Endodermal cell (in vitro differentiated cells): ENCODE data around the gene EDDM13. TPM values are rescaled to one million over a fixed set of nuclear protein-coding genes. Genes with fewer than 3 reads are reported as not detected.

Experiments used
- DNase-seq: peaks from one replicate; pipeline ENCODE4 v3.0.0-alpha.2; 2017
- H3K27ac ChIP-seq: 2 replicates; pipeline ENCODE4 v1.5.1; 2013; ENCODE audit warnings: mild to moderate bottlenecking, low read depth, low read length, moderate library complexity
- H3K27me3 ChIP-seq: 2 replicates; pipeline ENCODE4 v1.6.1; 2013; ENCODE audit warnings: mild to moderate bottlenecking, low read length, moderate library complexity; ENCODE audit not compliant: insufficient read depth, control insufficient read depth, poor library complexity, severe bottlenecking
- H3K36me3 ChIP-seq: 2 replicates; pipeline ENCODE4 v1.7.0; 2013; ENCODE audit warnings: mild to moderate bottlenecking, low read length, moderate library complexity; ENCODE audit not compliant: control insufficient read depth, insufficient read depth
- H3K4me1 ChIP-seq: one replicate; pipeline ENCODE4 v1.7.0; 2013; ENCODE audit warnings: low read length; ENCODE audit not compliant: control insufficient read depth, insufficient read depth
- H3K4me3 ChIP-seq: 2 replicates; pipeline ENCODE4 v1.5.1; 2013; ENCODE audit warnings: mild to moderate bottlenecking, low read length, moderate library complexity
- H3K9ac ChIP-seq: 2 replicates; pipeline ENCODE4 v1.6.1; 2013; ENCODE audit warnings: mild to moderate bottlenecking, low read length, moderate library complexity; ENCODE audit not compliant: poor library complexity, severe bottlenecking; ENCODE audit errors: extremely low read depth
- H3K9me3 ChIP-seq: 2 replicates; pipeline ENCODE4 v1.6.1; 2013; ENCODE audit warnings: mild to moderate bottlenecking, low read length, moderate library complexity; ENCODE audit not compliant: control insufficient read depth
- H3K27ac Mint-ChIP-seq: 2 replicates; pipeline ENCODE4 v1.8.0; 2020; ENCODE audit warnings: mixed read lengths
- H3K27me3 Mint-ChIP-seq: 2 replicates; pipeline ENCODE4 v1.8.0; 2021; ENCODE audit warnings: mild to moderate bottlenecking, mixed read lengths; ENCODE audit not compliant: insufficient read depth
- H3K36me3 Mint-ChIP-seq: 2 replicates; pipeline ENCODE4 v1.8.0; 2020; ENCODE audit warnings: low read depth, mixed read lengths
- H3K4me1 Mint-ChIP-seq: 2 replicates; pipeline ENCODE4 v1.8.0; 2020; ENCODE audit warnings: mixed read lengths
- H3K4me3 Mint-ChIP-seq: 2 replicates; pipeline ENCODE4 v1.8.0; 2020; ENCODE audit warnings: mild to moderate bottlenecking, moderate library complexity, mixed read lengths
- H3K9me3 Mint-ChIP-seq: 2 replicates; pipeline ENCODE4 v1.8.0; 2020; ENCODE audit warnings: mild to moderate bottlenecking, mixed read lengths
- CTCF ChIP-seq: fragments of 200-600 bp; sonication (generic); conservative IDR thresholded peaks from 2 replicates; pipeline ENCODE4 v1.5.0; 2021; ENCODE audit warnings: antibody characterized with exemption, mild to moderate bottlenecking
- WGBS, 2 experiments: methylation state at CpG; one replicate each; pipeline versions ENCODE4 v1.1.5 to v1.1.7; 2013; ENCODE audit warnings: missing lambda C conversion rate in 2 of 2, mixed read lengths in 1 of 2; ENCODE audit not compliant: insufficient coverage in 1 of 2, insufficient read length in 1 of 2; 5-methylcytosine and 5-hydroxymethylcytosine counted together
- total RNA-seq, 2 donors: library from RNA; stranded (reverse); fragmentation: NEBNext Ultra II Directional in 1 of 2; extraction: Animal tissue kit (Norgen Biotek cat#: 25700) in 1 of 2; gene quantifications; 2 replicates in 1 of 2; 3 replicates in 1 of 2; pipeline ENCODE4 v1.2.1, GENCODE V29; 2021

EDDM13 gene
- total RNA-seq, 2 donors from 2014 or later: not detected

GRCh38 chr19:56295531-56296455 lies 23.2 kb downstream of the EDDM13 start:
- no peak for TF ChIP-seq CTCF
- H3K4me1 ChIP-seq: no peaks in the 10 kb centered on the region
- no peaks in the 10 kb centered on the region for H3K27me3 Mint-ChIP-seq
- peaks cover 57% of the 10 kb centered on the region for H3K36me3 Mint-ChIP-seq
- DNase-seq: no peak
- 91 to 95% methylated on average over 15 to 22 of the region's 22 CpGs for WGBS, 2 experiments
- peaks cover 8% of the 10 kb centered on the region for H3K9me3 Mint-ChIP-seq
- no peak overlapping the region for H3K9ac ChIP-seq
- H3K9me3 ChIP-seq: peaks cover 6% of the 10 kb centered on the region
- H3K4me3 Mint-ChIP-seq: no peak overlapping the region
- H3K27ac Mint-ChIP-seq: no peak overlapping the region
- H3K4me1 Mint-ChIP-seq: peaks cover 16% of the 10 kb centered on the region
- no peaks in the 10 kb centered on the region for H3K27me3 ChIP-seq
- H3K27ac ChIP-seq: no peak overlapping the region
- H3K36me3 ChIP-seq: peaks cover 14% of the 10 kb centered on the region
- no peak overlapping the region for H3K4me3 ChIP-seq

- Histone ChIP-seq H3K4me3 (no peak overlapping the region), H3K4me1 (no peaks in the 10 kb centered on the region), H3K36me3 (peaks cover 11% of the 10 kb centered on the region), H3K27me3 (no peaks in the 10 kb centered on the region), H3K27ac (no peak overlapping the region), H3K9ac (no peak overlapping the region), H3K9me3 (peaks cover 6% of the 10 kb centered on the region)
- 83 to 86% methylated on average over 3 of the region's 3 CpGs for WGBS, 2 experiments
- Mint-ChIP-seq H3K4me1 (peaks cover 16% of the 10 kb centered on the region), H3K36me3 (peaks cover 56% of the 10 kb centered on the region), H3K9me3 (peaks cover 8% of the 10 kb centered on the region), H3K27ac (no peak overlapping the region), H3K27me3 (no peaks in the 10 kb centered on the region), H3K4me3 (no peak overlapping the region)
- no peak for DNase-seq
- TF ChIP-seq CTCF: no peak
These were observed 24.5 kb downstream of the EDDM13 start for GRCh38 chr19:56297010-56297409.

- WGBS, 2 experiments: 93% methylated on average over 3 of the region's 3 CpGs
- TF ChIP-seq CTCF: no peak
- H3K27me3 Mint-ChIP-seq: no peaks in the 10 kb centered on the region
These were observed 27.1 kb downstream of the EDDM13 start for GRCh38 chr19:56299688-56300087.

More at GRCh38 chr19:56299688-56300087, 27.1 kb downstream of the EDDM13 start:
- no peak overlapping the region for H3K27ac Mint-ChIP-seq
- H3K36me3 Mint-ChIP-seq: peaks cover 55% of the 10 kb centered on the region
- no peak for DNase-seq
- Histone ChIP-seq H3K4me3 (no peak overlapping the region), H3K27ac (no peak overlapping the region), H3K27me3 (no peaks in the 10 kb centered on the region), H3K36me3 (no peaks in the 10 kb centered on the region), H3K4me1 (no peaks in the 10 kb centered on the region), H3K9ac (no peak overlapping the region), H3K9me3 (no peaks in the 10 kb centered on the region)
- no peaks in the 10 kb centered on the region for H3K9me3 Mint-ChIP-seq
- H3K4me1 Mint-ChIP-seq: peaks cover 6% of the 10 kb centered on the region
- H3K4me3 Mint-ChIP-seq: no peak overlapping the region
